ENCODE results near the gene TTC34.

GRCh38 chr1:2799811-2800663 is 1.5 kb downstream of the TTC34 start:
- TF ChIP-seq CTCF (IDR thresholded peaks at IDR 0.05) (no peak), POLR2A (IDR thresholded peaks at IDR 0.05) (no peak), EP300 (IDR thresholded peaks at IDR 0.05) (no peak)

Data from ovary (tissue), 3 donors.